ENCODE results near the gene PDE5A.
"Not testable (repeated sequence)": the region's sequence is repeated elsewhere in the genome, so short reads cannot be mapped to it uniquely, and the experiment has no call there.

Gene PDE5A

DNA sequence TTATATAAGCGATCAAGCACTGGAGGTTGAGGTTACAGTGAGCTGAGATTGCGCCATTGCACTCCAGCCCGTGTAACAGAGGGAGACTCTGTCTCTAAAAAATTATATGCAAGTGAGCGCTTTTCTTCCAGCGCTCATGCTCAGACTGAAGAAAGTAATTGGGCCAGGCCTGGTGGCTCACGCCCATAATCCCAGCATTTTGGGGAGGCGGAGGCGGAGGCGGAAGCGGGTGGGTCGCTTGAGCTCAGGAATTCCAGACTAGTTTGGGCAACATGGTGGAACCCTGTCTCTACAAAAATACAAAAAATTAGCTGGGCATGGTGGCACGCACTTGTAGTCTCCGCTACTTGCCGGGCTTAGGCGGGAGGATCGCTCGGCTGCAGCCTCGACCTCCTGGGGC lies 172.9 kb downstream of the PDE5A start:
- not testable (repeated sequence) for DNase-seq

DNA sequence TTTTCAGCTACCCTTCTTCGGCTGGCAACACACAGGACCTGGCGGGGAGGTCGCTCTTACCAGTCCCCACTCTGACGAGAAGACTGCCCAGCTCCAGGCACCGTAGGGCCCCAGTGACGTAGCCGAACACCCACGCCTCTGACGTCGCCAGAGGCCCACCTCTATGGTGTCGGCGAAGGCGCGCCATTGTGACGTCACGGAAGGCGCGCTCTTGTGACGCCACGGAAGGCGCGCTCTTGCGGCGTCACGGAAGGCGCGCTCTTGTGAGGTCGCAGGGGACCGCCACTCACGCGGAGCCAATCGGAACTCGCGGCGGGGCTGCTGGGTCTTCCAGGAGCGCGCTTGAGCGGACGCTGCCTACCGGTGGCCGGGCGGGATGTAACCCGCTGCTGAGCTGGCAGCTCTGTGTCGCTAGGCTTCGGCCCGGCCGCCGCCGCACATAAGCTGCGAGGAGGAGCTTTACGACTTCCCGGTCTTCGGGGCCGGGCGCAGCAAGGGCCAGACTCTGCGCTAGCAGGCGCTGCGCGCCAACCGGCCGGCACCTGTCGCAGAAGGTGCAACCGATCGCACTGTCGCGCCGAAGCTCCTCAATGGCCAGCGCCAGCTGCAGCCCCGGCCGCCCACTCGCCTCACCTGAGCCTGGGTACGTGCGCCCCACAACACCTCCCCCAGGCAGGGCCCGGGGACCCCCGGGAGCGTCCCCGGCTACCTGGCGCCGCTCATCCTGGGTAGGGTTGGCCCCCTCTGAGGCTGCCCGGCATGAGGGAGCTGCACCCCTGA lies 173.9 kb downstream of the PDE5A start:
- DNase-seq = peak; percentile 94

DNA sequence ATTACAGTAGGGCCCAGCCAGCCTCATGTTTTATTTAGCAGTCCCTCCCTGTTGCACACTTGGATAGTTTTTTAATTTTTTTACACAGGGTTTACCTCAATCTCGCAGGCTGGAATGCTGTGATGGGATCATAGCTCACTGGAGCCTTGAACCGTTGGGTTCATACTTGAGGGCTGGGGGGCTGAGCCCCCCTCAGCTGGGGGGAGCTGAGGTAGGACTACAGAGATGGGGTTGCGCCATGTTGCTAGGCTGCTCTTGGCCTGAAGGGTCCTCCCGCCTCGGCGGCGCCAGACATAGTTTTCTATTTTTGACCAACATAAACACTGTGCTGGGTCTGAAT lies 174.5 kb downstream of the PDE5A start:
- not testable (repeated sequence) for DNase-seq

DNA sequence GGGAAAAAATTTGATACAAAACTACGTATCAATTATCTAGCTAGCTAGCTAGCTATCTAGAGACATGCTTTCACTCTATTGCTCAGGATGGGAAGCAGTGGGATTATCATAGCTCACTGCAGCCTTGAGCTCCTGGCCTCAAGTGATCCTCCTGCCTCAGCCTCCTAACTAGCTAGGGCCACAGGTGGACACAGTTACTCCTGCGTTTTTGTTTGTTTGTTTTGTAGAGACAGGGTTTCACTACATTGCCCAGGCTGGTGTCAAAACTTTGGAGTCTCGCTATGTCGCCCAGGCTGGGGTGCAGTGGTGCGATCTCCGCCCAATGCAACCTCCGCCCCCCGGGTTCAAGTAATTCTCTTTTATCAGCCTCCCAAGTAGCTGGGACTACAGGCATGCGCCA lies 175.3 kb downstream of the PDE5A start:
- DNase-seq = not testable (repeated sequence)

DNA sequence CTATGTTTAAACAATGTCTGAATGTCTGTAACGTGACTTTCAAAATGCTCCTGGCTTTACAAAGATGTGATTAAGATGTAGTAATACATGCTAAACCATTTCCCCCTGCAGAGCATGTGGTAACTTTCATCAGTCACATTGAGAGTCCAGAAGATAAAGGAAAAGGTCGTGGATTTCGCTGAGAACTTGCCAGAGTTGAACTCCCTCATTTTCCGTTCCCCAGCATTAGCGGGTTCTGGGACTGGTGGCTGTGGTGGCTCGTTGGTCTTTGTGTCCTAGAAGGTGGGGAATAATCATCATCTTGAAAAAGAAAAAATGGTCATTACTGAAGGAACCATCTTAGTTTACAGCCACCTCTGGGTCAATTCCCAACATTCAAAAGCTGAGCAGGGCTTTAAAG lies 178.8 kb downstream of the PDE5A start:
- not testable (repeated sequence) for DNase-seq

Data from EL (cell line).